ENCODE data around the gene LRIG1.

Gene LRIG1

DNA sequence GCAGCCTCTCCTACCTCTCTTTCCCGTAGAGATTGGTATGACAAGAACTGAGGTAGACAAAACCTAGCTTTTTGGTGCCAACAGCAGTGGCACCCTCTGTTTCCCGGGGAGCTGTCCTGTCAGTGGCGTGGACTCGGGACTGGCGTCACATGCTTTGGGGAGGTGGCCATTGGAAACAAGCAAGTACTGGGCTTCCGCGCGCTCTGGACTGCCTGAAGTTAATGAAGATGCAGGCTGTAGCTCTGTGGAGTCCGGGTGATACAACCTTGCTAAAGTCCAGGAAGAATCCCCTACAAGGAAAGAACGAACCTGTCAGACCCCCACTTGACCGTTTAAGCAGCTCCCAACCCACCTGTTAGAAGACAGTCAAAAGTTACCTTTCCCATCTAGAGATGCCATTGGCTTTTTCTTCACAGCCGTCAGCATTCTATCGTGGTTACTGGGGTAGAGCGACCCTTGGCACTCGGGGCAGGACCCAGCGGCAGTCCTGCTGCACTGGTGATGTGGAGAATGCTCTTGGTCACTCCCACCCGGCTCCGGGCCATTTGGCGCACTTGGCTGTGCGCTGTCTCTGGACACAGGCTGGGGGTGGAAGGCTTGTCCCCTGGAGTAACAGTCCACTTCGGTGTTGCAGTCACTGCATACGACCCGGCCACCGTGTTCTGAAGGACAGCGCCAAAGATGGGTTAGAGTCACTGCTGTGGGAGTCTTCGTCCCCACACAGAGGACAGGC, 120.5 kb downstream of the LRIG1 start:
- no peak for DNase-seq

DNA sequence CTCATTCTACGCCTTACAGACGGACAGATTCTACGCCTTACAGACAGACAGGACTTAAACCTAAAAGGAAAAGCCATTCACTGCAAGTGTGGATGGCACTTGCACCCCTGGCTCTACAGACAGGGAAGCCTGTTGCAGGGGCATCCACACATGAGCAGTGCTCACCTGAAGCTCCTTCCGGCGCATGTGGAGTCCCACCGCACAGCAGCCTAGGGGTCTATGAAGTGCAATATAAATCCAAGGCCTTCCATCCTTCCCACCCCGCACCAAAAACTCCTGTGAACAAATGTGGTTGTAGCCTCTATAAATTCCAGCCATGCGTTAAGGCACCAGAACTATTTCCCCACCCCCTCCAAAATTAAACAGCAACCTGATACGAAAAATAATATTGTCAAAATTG, 121.3 kb downstream of the LRIG1 start:
- no peak for DNase-seq

DNA sequence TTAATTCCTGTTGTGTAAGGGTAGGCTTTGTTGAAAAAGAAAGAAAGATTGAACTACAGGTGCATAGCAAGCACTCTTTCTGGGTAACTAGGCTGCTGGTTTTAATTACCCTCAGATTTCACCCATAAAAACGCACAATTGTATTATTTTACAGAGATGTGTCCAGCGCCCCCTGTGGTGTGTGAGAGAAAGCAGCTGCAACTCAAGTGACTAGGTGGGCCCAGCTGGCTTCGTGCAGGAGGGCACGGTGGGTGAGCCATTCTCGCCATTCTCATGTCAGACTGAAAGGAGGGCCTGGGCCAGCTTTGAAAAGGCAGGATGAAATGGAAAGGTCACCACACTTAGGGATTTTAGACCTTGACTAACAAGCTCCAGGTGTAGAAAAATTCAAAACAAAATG, 122.6 kb downstream of the LRIG1 start:
- DNase-seq, result peak; percentile 64

DNA sequence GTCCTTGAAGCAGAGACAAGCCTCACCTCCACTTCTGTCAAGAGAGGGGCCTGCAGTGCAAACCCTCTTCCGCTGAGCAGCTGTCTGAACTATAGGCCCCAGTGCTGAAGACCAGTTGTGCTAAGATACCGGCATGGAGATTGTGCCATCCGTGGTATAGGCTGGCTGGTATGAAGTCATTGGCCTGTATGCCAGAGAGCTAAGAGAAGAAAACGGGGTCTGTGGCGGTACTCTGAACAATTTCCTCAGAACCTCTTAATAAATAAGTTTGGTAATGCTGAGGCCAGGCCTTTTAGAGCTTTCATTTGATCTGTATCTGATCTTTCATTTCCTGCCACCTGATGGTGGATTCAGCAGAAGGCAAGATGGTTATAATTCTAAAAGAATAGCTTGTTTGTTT, 123.0 kb downstream of the LRIG1 start:
- no peak for DNase-seq

DNA sequence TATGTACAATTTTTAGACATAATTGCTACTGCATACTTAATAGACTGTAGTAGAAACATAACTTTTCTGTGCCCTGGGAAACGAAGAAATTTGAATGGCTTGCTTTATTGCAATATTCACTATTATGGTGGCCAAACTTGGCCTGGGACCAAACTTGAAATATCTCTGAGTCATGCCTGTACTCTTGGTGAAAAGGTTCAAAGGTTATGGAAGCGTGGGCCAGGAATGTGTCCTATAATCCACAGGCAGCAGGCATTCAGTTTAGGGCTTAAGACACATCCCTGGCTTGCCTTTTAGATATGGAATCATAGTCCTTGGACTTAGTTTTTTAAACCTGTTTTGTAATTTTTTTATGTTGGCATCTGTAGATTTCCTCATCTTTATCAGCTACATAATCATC, 124.3 kb downstream of the LRIG1 start:
- DNase-seq, result no peak

DNA sequence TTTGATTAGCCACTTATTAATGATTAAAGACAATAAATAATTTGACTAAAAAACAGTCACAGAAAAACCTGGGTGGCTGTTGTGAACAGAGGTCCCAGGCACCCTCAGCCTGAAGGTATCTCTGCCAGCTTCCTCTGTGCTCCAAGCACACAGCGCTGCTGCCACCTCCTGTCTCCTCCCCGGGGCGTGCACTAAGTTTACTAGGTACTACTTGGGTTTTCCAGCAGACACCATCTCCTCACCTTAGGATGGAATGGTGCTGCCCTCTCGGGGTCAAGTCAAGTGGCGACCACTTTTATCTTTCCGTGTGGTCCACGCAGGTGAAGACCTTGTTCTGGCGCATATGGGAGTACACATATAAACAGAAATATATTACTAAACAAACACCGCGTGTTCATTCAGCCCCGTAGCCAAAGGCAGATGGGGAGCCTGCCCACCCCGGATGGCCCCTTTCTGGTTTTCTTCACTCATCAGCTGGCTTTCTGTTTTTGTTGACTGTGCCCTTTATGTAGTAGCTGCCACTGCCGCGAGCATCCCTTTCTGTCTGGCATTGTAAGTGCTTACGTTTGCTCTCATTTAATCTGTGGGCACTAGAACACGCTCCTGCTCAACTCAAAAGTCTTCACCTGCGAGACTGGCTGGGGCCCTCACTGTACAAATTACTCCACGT, 128.0 kb downstream of the LRIG1 start:
- peak; percentile 45 for DNase-seq

DNA sequence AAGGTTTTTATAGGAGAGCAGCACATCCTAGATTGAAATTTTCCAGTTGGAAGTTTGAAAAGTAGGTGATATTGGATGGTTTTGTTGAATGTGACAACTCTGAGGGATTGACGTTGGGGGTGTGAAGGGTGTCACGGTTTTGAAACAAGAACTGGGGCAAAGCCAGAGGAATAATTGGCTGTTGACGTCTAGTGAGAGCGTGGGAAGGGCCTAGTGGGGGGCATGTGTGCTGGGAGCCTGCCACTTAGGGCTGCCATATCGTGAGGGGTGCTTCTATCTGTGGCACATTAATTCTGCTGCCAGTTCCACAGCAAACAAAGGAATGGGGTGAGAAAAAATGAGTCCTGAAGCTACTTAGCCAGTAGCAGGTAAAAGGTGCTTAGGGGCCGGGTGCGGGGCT, 129.4 kb downstream of the LRIG1 start:
- DNase-seq, result no peak

DNA sequence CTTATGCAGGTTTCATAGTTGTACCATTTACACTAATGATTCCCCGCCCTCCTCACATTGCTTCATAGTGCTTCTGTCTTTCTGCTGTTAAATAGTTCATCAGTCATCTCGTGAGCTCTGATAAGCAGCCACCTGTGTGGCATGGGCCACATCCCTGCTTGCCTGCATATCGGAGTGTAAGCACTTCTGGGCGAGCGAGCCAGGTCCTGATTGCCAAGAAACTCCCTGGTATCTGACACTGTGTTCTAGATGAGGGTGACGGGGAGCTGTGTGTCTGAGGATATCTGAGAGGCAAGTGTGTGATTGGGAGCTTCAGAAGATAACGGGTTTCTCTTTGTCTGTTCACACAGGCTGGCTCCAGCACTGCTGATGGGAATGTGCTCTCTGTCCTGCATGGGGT, 130.6 kb downstream of the LRIG1 start:
- no peak for DNase-seq

DNA sequence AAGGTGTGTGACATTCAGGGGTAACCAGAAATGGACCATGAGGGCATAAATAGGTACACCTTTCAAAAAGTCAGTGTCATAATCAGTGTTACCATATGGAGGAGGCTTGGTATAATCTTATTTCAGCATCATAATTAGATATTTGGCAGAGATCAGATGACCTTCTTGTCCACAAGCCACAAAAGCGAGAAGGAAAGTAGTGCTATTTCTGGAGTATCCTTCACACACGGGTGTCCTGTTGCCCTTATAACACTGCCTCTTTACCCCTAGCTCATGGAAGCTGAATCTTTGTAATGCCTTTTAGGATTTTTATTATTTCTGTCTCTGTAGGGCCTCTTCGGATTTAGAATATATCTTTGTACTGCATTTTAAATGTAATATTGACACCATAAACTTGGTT, 132.8 kb downstream of the LRIG1 start:
- DNase-seq, result no peak

DNA sequence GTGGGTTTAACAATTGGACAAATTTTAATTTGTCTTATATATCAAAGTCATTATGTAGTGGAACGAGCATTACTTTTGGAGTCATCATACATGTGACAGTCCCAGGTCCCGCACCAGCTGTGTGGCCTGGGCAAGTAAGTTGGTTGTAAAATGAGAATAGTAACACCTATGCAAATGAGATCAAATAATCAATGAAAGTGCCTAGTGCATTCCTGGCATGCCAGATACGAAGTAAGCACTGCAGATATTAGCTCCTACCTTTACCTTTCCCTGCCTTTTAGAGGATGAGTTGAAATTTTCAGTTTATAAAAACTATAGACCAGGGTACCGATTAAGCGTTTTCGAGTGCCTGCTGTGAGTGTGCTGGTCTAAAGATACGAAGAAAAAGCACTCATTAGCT, 134.1 kb downstream of the LRIG1 start:
- no peak for DNase-seq

DNA sequence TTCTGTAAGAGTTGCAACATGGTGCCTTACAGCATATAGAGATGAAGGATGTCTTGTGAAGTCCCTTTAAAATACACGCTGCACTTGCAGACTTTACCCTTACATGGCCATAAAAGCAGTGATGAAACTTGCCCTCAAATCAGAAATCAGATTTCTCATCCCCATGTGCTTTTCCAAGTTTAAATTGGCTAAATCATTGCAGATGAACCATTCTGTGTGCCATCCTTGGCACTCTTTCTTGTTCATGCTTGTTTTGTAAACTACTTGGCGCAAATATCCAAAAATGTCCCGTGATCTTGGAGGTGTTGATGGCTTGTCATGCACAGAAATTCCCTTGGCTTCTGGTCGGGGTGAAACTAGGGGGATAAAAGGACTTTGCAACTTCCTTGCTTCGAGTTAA, 135.7 kb downstream of the LRIG1 start:
- DNase-seq, result no peak

DNA sequence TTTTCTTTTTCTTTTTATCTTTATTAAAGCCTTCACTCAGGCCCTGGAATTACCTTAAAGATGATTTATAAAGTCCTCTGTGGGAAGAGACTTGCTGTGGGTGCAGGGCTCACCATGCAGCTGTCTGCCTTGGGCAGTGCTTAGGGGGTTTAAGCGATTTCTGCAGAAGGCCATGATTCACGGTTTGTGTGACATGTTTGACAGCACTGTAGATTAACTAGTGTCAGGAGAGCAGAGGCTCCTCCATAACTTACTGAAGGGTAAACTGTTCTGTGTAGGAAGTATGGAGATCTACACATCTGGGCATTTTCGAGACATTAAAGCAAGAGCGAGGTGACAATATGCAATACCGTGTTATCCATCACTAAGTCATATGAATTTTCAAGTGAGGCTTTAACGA, 137.7 kb downstream of the LRIG1 start:
- DNase-seq, result no peak

DNA sequence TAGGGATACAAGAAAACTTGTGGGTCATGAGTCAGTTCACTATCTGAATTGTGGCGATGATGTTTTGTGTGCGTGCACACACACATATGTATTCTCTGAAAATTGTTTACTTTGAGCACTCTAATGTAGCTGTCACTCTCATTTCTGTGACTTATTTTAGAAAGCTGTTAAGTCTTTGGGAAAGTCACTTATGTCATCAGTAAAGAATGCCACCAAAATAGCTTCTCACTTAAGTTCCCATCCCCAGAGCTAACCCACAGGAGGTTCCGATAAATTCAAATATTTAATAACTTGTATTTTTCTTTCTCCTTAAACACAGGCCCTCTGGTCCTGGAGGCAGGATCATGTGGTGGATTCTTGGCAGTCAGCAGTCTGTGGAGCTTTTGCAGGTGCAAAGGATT, 138.3 kb downstream of the LRIG1 start:
- no peak for DNase-seq

DNA sequence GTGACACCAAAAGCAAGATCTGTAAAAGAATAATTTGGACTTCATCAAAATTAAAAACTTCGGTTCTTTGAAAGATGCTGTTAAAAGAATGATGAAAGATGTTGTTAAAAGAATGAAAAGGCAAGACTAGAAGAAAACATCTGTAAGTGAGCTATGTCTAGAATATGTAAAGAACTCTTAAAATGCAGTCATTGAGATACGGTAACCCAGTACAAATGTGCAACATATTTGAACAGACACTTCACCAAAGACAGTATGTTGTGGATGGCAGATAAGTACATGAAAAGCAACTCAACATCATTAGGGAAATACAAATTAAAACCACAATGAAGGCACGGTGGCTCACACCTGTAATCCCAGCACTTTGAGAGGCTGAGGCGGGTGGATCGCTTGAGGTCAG, 139.5 kb downstream of the LRIG1 start:
- no peak for DNase-seq

DNA sequence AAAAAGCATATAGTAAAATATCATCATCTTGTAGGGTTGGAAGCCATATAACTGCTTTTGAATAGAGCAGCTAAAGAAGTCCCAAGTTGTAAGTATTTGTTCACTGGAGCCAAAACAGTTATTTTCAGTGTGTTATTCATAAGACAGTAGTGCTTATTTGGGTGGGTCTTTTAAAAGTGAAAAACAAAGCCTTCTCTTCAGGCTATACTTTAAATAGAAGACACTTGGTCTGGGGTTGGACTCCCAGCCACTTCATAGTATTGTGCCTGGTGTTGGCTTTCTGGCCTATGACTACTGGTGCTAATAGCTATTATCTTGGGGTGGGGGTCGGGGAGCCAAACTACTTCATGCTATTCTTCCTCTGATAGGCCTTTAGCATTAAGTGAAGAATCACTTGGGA, 144.8 kb downstream of the LRIG1 start:
- no peak for DNase-seq

DNA sequence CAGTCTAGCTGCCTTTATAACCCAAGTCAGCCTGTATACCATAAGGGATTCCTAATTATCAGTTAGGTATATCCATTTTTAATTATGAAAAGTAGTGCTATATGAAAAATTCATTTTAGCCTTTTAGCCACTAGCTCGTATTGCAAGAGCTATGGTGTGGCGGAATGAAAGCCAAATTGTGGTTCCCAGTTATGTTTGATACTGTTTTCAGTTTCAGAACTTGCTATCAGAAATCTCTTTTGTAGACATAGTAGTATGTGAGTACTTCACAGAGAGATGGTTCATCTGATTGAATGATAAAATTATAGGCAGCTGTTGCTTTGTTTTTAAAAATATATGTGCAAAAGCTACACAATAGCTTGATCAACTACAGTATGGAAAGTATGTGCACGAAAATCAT, 145.4 kb downstream of the LRIG1 start:
- no peak for DNase-seq

DNA sequence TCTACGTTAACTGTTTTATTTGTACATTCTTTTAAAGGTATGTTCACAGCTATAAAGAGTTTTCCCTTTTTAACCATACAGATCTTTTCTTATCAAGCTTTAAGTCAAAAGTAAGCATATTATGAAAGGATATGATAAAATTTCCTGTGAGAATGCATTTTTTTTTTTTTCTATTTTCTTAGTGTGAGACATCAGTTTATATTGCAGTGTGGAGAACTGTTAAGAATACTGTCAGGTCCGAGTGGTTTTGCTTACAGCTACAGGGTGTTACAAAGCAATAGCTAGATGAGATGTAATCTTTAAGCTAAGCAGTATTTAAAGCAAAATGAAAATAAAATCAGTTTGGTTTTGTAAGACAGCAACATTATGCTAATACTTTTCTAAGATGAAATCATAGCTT, 146.8 kb downstream of the LRIG1 start:
- no peak for DNase-seq

DNA sequence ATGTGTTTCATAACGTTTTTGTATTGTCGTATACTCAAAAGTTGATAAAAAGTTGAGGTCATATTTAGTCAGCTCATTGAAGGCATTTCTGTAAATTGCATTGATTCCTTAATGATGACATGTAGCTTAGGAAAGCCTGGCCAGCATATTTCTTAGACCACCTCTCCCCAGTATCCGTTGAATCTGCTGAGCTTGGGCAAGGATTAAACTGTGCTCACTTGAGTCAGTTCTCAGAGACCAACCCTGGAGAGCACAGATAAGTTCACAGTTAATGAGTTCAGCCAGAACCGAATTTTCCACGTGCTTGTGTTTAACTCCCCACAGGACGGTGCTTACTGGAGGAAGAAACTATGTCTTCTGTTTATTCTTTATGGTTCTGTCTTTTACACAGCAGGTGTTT, 147.3 kb downstream of the LRIG1 start:
- DNase-seq, result no peak

DNA sequence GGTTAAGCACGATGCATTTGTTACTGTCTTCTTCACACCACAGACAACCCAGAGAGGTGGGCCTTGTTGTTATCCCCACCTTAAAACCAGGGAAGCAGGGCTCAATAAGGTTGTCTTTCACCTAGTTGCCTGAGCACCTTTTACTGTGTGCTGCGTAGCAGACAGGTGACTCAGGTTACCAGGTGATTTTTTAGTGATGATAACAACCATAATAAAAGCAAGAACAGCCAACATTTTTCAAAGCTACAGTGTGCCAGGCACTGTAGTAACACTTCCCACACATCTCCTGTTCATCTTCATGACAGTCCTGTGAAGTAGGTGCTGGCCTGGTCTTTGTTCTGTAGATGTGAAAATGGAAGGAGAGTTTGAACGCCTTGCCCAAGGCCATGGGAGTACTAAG, 147.8 kb downstream of the LRIG1 start:
- DNase-seq, result no peak

DNA sequence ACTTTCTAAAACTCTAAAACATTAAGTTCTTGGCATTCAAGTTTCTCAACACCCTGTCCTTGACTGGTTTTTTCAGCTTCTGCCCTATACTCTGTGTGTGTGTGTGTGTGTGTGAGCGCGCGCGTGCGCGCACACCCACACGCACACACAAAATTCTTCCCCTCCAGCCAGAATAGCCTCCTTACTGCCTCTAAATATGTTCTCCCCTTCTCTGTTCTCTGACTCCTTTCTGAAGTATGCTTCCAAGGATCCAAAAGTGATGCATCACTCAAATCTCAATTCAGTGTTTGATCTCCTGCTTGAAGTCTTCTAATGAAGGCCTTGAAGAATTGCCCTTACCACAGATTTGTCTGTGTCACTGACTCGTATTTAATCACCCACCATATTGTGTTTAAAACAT, 150.2 kb downstream of the LRIG1 start:
- DNase-seq, result no peak

DNA sequence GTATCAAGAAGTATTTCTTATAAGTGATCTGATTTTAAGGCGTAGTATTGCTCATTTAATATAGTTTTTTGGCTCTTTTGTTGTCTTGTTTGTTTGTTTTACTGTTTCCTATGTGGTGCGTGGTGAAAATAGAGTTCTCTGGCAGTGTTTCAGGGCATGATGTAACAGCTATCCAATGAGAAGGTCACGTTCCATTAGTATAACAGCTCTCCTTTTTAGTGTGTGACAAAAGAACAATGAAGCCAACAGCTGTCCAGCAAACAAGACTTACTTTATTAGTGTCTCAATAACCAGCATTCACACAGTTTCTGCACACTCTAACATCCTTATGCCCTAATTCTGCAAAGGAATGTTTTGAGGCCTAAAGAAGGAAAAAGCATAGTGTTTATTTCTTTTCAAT, 152.1 kb downstream of the LRIG1 start:
- DNase-seq, result no peak

DNA sequence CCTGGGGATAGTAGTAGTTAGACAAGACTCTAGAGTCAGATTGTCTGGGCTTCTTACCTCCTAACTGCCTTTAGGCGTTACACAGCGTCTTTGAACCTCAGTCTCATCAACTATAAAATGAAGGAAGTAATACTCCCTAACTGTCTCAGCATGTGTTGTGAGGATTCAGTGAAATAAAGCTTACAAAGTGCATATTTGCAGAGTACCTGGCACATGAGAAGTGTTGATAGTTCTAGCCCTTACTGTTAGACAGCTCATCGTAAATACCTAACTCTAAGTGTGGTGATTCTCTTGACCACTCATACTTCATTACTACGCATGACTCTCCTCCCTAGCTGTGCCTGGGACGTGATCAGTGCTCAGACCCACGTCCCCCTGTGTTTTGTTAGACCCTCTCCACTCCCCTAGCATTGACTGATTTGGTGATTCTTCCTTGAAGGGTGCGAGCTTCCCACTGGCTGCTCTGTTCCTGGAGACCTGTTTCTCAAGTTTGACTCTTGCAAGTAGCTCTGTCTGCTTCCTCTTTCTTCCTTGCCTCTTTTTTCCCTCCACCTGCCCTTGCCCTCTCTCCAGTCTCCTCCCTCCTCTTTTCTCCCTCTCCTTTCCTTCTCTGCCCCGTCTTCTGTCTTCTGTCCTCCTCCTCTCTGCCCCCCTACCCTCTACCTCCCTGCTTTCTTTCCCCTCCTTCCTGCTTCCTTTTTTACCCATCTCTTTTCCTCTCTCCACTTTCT, 155.8 kb downstream of the LRIG1 start:
- DNase-seq, result no peak

DNA sequence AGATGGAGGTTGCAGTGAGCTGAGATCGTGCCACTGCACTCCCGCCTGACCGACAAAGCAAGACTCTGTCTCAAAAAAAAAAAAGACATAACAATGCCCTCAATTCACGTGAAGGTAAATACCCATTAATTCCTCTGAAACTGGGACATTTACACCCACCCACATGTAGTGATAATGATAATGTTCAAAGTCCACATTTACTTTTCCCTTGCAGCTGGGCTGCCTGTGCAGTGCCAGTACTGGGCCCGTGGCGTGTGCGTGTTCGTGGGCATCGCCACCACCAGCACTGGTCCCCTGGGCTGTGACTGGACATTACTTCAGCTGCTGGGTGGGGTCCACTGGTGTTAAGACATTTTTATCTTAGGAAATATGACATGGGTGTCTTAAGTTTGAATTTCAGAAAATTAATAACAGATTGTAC, 156.4 kb downstream of the LRIG1 start:
- no peak for DNase-seq

DNA sequence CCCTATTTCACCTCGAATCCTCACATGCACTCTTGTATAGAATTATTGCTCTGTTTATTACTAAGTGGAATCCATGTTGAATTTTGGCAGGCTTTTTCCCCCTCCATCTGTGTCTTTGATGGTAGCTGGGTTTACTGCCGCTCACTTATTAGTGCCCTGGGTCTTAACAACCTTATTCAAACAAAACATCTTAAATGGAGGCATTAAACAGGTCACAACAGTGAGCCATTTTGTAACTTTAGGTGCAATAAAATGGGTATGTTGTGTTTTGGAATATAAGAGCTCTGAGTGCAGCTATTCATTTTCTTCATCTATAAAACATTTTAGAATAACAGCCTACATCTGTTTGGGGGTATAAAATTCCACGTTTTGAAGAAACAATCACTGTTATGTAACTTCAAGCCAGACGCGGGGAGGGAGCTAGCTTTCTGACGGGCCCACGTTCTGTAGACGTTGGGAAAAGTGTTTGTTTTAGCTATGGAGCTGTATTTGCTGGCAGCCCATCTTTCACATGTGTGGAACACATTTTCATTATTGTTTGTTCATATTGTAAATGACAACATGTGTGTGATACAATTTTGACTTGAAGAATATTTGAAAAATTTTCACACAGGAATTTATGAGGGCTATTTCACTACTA, 158.0 kb downstream of the LRIG1 start:
- no peak for DNase-seq

Measured in activated CD8-positive, alpha-beta memory T cell treated with anti-CD3 and anti-CD28 coated beads, Interleukin-2, amount 50 U/mL, for 48 hours (primary cell).